Naive thymus-derived CD4-positive, alpha-beta T cell (primary cell): Measurements from ENCODE around the gene NMT2. TPM values are rescaled to one million over a fixed set of nuclear protein-coding genes. Genes with fewer than 3 reads are reported as not detected.

Source experiments
- ATAC-seq: fragments of 150-1000 bp; cut with Tn5 transposase; 2 replicates; pipeline ENCODE4 v1.10.0; 2021; ENCODE audit warnings: mild to moderate bottlenecking, moderate library complexity
- CTCF ChIA-PET: fragments of 350-600 bp; sonication (Branson Sonifier 250); formaldehyde crosslinking; loops from one replicate; lab custom pipeline; 2021; ENCODE audit warnings: antibody characterized with exemption; lab: Charles Lee
- POLR2A ChIA-PET: fragments of 350-600 bp; sonication (Branson Sonifier 250); formaldehyde crosslinking; loops from one replicate; lab custom pipeline; 2021; ENCODE audit warnings: antibody characterized with exemption, inconsistent platforms; lab: Charles Lee
- DNase-seq, 9 donors: peaks; one replicate each; pipeline versions ENCODE4 v3.0.0 to v3.0.0-alpha.2; 2020 to 2022; ENCODE audit warnings: mixed read lengths in 1 of 9
- H3K27ac ChIP-seq: one replicate; pipeline ENCODE4 v1.7.0; 2013; ENCODE audit warnings: mild to moderate bottlenecking, low read depth, low read length, moderate library complexity
- H3K27me3 ChIP-seq, 2 donors: one replicate each; pipeline ENCODE4 v1.7.0; 2013; ENCODE audit warnings: low read length in 2 of 2, mild to moderate bottlenecking in 2 of 2, moderate library complexity in 2 of 2; ENCODE audit not compliant: control insufficient read depth in 2 of 2, insufficient read depth in 2 of 2
- H3K36me3 ChIP-seq, 3 experiments: 1 replicate in 2 of 3; 2 replicates in 1 of 3; pipeline ENCODE4 v1.7.0; 2013; ENCODE audit warnings: low read length in 3 of 3, mild to moderate bottlenecking in 3 of 3, moderate library complexity in 1 of 3; ENCODE audit not compliant: insufficient read depth in 3 of 3, control insufficient read depth in 2 of 3
- H3K4me1 ChIP-seq, 2 donors: one replicate each; pipeline ENCODE4 v1.7.0; 2013; ENCODE audit warnings: low read length in 2 of 2, mild to moderate bottlenecking in 2 of 2, moderate library complexity in 1 of 2; ENCODE audit not compliant: control insufficient read depth in 2 of 2, insufficient read depth in 2 of 2
- H3K4me3 ChIP-seq: 2 replicates; pipeline ENCODE4 v1.7.0; 2013; ENCODE audit warnings: mild to moderate bottlenecking, low read length
- H3K9me3 ChIP-seq, 3 experiments: 1 replicate in 2 of 3; 2 replicates in 1 of 3; pipeline ENCODE4 v1.7.0; 2013; ENCODE audit warnings: low read length in 3 of 3; ENCODE audit not compliant: control insufficient read depth in 2 of 3
- H3K27ac Mint-ChIP-seq, 9 donors: one replicate each; pipeline ENCODE4 v1.8.0; 2020 to 2022; ENCODE audit warnings: mixed read lengths in 9 of 9, mild to moderate bottlenecking in 8 of 9, moderate library complexity in 5 of 9, inconsistent platforms in 2 of 9
- H3K27me3 Mint-ChIP-seq, 5 donors: one replicate each; pipeline ENCODE4 v1.8.0; 2021 to 2022; ENCODE audit warnings: mixed read lengths in 5 of 5, mild to moderate bottlenecking in 1 of 5
- H3K36me3 Mint-ChIP-seq, 5 donors: one replicate each; pipeline ENCODE4 v1.8.0; 2020 to 2022; ENCODE audit warnings: mixed read lengths in 5 of 5, mild to moderate bottlenecking in 3 of 5, inconsistent platforms in 1 of 5
- H3K4me1 Mint-ChIP-seq, 7 donors: one replicate each; pipeline ENCODE4 v1.8.0; 2020 to 2022; ENCODE audit warnings: mixed read lengths in 7 of 7, mild to moderate bottlenecking in 3 of 7, inconsistent platforms in 1 of 7
- H3K4me3 Mint-ChIP-seq, 10 donors: one replicate each; pipeline ENCODE4 v1.8.0; 2020 to 2022; ENCODE audit warnings: mild to moderate bottlenecking in 10 of 10, mixed read lengths in 10 of 10, moderate library complexity in 6 of 10, inconsistent platforms in 2 of 10
- H3K9me3 Mint-ChIP-seq, 11 donors: one replicate each; pipeline ENCODE4 v1.8.0; 2020 to 2022; ENCODE audit warnings: mixed read lengths in 11 of 11, mild to moderate bottlenecking in 4 of 11, inconsistent platforms in 1 of 11, moderate library complexity in 1 of 11
- intact Hi-C, 2 donors: fragments of 100-400 bp; cut with micrococcal nuclease; formaldehyde crosslinking; loops; one replicate each; pipeline ENCODE4 v1.15.1; 2023
- polyA plus RNA-seq, 2 donors: library from polyadenylated mRNA; unstranded; fragments of 300-500 nt; fragmentation: Illumina TruSeq; gene quantifications; one replicate each; pipeline ENCODE4 v1.2.3, GENCODE V29; 2021
- total RNA-seq, 6 experiments: library from RNA in 5 of 6; stranded (reverse) in 5 of 6; gene quantifications; 1 replicate in 5 of 6; 2 replicates in 1 of 6; pipeline ENCODE4 v1.2.3 and lab custom pipeline; 2021 to 2026

Gene NMT2
- total and polyA plus RNA-seq, 7 experiments from 2014 or later = 23.2 to 81.4 (median 43.8) TPM

- H3K27me3 Mint-ChIP-seq = peaks cover 0 to 5% (median 0%) of the 10 kb centered on the region in 5 donors
- Histone ChIP-seq H3K27ac (no peak overlapping the region), H3K27me3 (no peaks in the 10 kb centered on the region), H3K9me3 (no peaks in the 10 kb centered on the region), H3K36me3 (no peaks in the 10 kb centered on the region), H3K4me1 (peaks cover 9% of the 10 kb centered on the region in 2 donors), H3K4me3 (no peak overlapping the region)
- no peak overlapping the region for H3K4me3 Mint-ChIP-seq
- CTCF ChIA-PET = no interaction called here
- DNase-seq (no peak), ATAC-seq (no peak)
- peaks cover 0 to 12% (median under 1%) of the 10 kb centered on the region in 11 donors for H3K9me3 Mint-ChIP-seq
- H3K36me3 Mint-ChIP-seq = peaks cover 0 to 12% (median 4%) of the 10 kb centered on the region in 5 donors
- POLR2A ChIA-PET = interaction anchor here (0.7 to 13.8 kb wide), 3 partner anchors 10 to 16 kb away, joined by 3 to 217 read pairs (median 5); partner anchors contain the start of gene NMT2
- intact Hi-C loops = no loop called here
- H3K27ac Mint-ChIP-seq = peak overlapping the region in 1 of 9 donors; percentile 71
- H3K4me1 Mint-ChIP-seq = peaks cover 7 to 39% (median 29%) of the 10 kb centered on the region in 7 donors
These were observed 12.2 kb upstream of the NMT2 start for GRCh38 chr10:15180736-15181135.

GRCh38 chr10:15176269-15176668, 7.8 kb upstream of the NMT2 start:
- ChIA-PET POLR2A (interaction anchor here (0.5 to 0.8 kb wide), 3 partner anchors 33 to 669 kb away, joined by 3 to 4 read pairs (median 3); no protein-coding TSS in a partner anchor), CTCF (interaction anchor here (1.3 kb wide), 1 partner anchor 24 kb away, joined by 3 read pairs; no protein-coding TSS in a partner anchor)
- H3K4me1 Mint-ChIP-seq = peaks cover 15 to 35% (median 31%) of the 10 kb centered on the region in 7 donors
- no peaks in the 10 kb centered on the region for H3K27me3 ChIP-seq
- H3K36me3 ChIP-seq = no peaks in the 10 kb centered on the region
- no peak for ATAC-seq
- peaks cover 5 to 16% of the 10 kb centered on the region in 2 donors for H3K4me1 ChIP-seq
- no peak overlapping the region for H3K4me3 Mint-ChIP-seq
- no peak for DNase-seq
- peaks cover 0 to 7% (median 0%) of the 10 kb centered on the region in 5 donors for H3K36me3 Mint-ChIP-seq
- peaks cover 0 to 5% (median 0%) of the 10 kb centered on the region in 5 donors for H3K27me3 Mint-ChIP-seq
- no peak overlapping the region for H3K4me3 ChIP-seq
- no peak overlapping the region for H3K27ac Mint-ChIP-seq
- peaks cover 0 to 4% (median 0%) of the 10 kb centered on the region in 11 donors for H3K9me3 Mint-ChIP-seq
- intact Hi-C loops = no loop called here
- H3K9me3 ChIP-seq = no peaks in the 10 kb centered on the region
- H3K27ac ChIP-seq = no peak overlapping the region

- intact Hi-C loops = no loop called here
- DNase-seq = no peak
- Histone ChIP-seq H3K36me3 (no peaks in the 10 kb centered on the region), H3K27ac (no peak overlapping the region), H3K27me3 (no peaks in the 10 kb centered on the region), H3K9me3 (no peaks in the 10 kb centered on the region), H3K4me3 (no peak overlapping the region), H3K4me1 (peaks cover 12 to 23% of the 10 kb centered on the region in 2 donors)
- H3K27ac Mint-ChIP-seq = peak overlapping the region in 2 of 9 donors; percentile 66 to 77
- H3K36me3 Mint-ChIP-seq = peaks cover 0 to 7% (median 0%) of the 10 kb centered on the region in 5 donors
- H3K27me3 Mint-ChIP-seq = peaks cover 0 to 5% (median 0%) of the 10 kb centered on the region in 5 donors
- peaks cover 0 to 4% (median 0%) of the 10 kb centered on the region in 11 donors for H3K9me3 Mint-ChIP-seq
- POLR2A ChIA-PET = interaction anchor here (1.8 to 10.2 kb wide), 2 partner anchors 11 to 33 kb away, joined by 5 to 217 read pairs; no protein-coding TSS in a partner anchor
- CTCF ChIA-PET = no interaction called here
- H3K4me3 Mint-ChIP-seq = no peak overlapping the region
- no peak for ATAC-seq
- H3K4me1 Mint-ChIP-seq = peaks cover 19 to 37% (median 32%) of the 10 kb centered on the region in 7 donors
These were observed 7.1 kb upstream of the NMT2 start for GRCh38 chr10:15175587-15175986.

GRCh38 chr10:15172306-15172840, 3.9 kb upstream of the NMT2 start:
- H3K27ac ChIP-seq = peak overlapping the region; percentile 22
- POLR2A ChIA-PET = interaction anchor here (0.8 to 10.2 kb wide), 6 partner anchors 14 to 1824 kb away, joined by 3 to 217 read pairs (median 5); no protein-coding TSS in a partner anchor
- ATAC-seq (no peak), DNase-seq (no peak)
- Mint-ChIP-seq H3K27me3 (peaks cover 0 to 5% (median 0%) of the 10 kb centered on the region in 5 donors), H3K4me3 (peak overlapping the region in 4 of 10 donors; percentile 18 to 73 (median 36)), H3K36me3 (peaks cover 0 to 10% (median 0%) of the 10 kb centered on the region in 5 donors), H3K4me1 (peaks cover 34 to 54% (median 46%) of the 10 kb centered on the region in 7 donors), H3K27ac (peak overlapping the region; percentile 62 to 95 (median 85)), H3K9me3 (peaks cover 0 to 4% (median 0%) of the 10 kb centered on the region in 11 donors)
- H3K36me3 ChIP-seq = no peaks in the 10 kb centered on the region
- H3K9me3 ChIP-seq = no peaks in the 10 kb centered on the region
- peaks cover 27 to 36% of the 10 kb centered on the region in 2 donors for H3K4me1 ChIP-seq
- no peaks in the 10 kb centered on the region for H3K27me3 ChIP-seq
- intact Hi-C loops = no loop called here
- CTCF ChIA-PET = interaction anchor here (1.1 to 2.4 kb wide), 2 partner anchors 13 to 39 kb away, joined by 3 to 7 read pairs; no protein-coding TSS in a partner anchor
- H3K4me3 ChIP-seq = no peak overlapping the region

GRCh38 chr10:15169555-15170401, 1.3 kb upstream of the NMT2 start:
- POLR2A ChIA-PET = interaction anchor here (1.0 to 10.2 kb wide), 11 partner anchors 9 to 332 kb away, joined by 3 to 217 read pairs (median 5); partner anchors contain the start of genes CDNF, HSPA14 and MSANTD7
- H3K36me3 ChIP-seq = no peaks in the 10 kb centered on the region
- no peaks in the 10 kb centered on the region for H3K27me3 ChIP-seq
- H3K27me3 Mint-ChIP-seq = no peaks in the 10 kb centered on the region
- CTCF ChIA-PET = interaction anchor here (0.9 to 1.3 kb wide), 3 partner anchors 26 to 41 kb away, joined by 3 to 8 read pairs (median 3); no protein-coding TSS in a partner anchor
- H3K4me3 Mint-ChIP-seq = peak overlapping the region; percentile 80 to 97 (median 89)
- peak overlapping the region; percentile 66 for H3K27ac ChIP-seq
- H3K27ac Mint-ChIP-seq = peak overlapping the region; percentile 91 to 95 (median 95)
- peaks cover 49 to 74% (median 64%) of the 10 kb centered on the region in 7 donors for H3K4me1 Mint-ChIP-seq
- ATAC-seq (peak; percentile 12), DNase-seq (peak in 8 of 9 donors; percentile 41 to 79 (median 72))
- H3K9me3 Mint-ChIP-seq = no peaks in the 10 kb centered on the region
- H3K4me3 ChIP-seq = peak overlapping the region; percentile 57
- intact Hi-C loops = loop anchor here (1.0 to 2.0 kb wide), 10 partner anchors 16 to 1647 kb away; partner anchors contain the start of genes ACBD7 (in 1 of the 2), FAM171A1 (in 1 of the 2), PTER (in 1 of the 2) and RSU1 (in 1 of the 2)
- peaks cover 41 to 44% of the 10 kb centered on the region in 2 donors for H3K4me1 ChIP-seq
- peaks cover 0 to 9% (median 0%) of the 10 kb centered on the region in 5 donors for H3K36me3 Mint-ChIP-seq
- no peaks in the 10 kb centered on the region for H3K9me3 ChIP-seq
